DOHH2 (cell line): ENCODE results near the gene STARD13.

Experiments used
- CTCF ChIP-seq: fragments of 200-600 bp; sonication (generic); IDR thresholded peaks from one replicate; pipeline ENCODE4 v1.5.1; 2014; ENCODE audit warnings: antibody characterized with exemption, mild to moderate bottlenecking, low read depth, low read length; ENCODE audit not compliant: poor library complexity, severe bottlenecking
- EZH2phosphoT487 ChIP-seq: fragments of 200-600 bp; sonication (generic); IDR thresholded peaks from 2 replicates; pipeline ENCODE4 v1.6.1; 2017; ENCODE audit warnings: borderline replicate concordance, mild to moderate bottlenecking, antibody characterized with exemption, low read length, moderate library complexity, mixed read lengths

- TF ChIP-seq EZH2phosphoT487 (no peak), CTCF (no peak)
Observed at GRCh38 chr13:33307843-33308242, 22.3 kb upstream of the STARD13 start.
